Uterus (tissue), 2 donors: ENCODE results near the gene PPP2R2D.

Source experiments
- POLR2A ChIP-seq, 2 donors: fragments of 450-650 bp; IDR thresholded peaks; one replicate each; pipeline ENCODE4 v1.6.1; 2016; ENCODE audit warnings: antibody characterized with exemption in 2 of 2, mild to moderate bottlenecking in 1 of 2, moderate library complexity in 1 of 2
- TF ChIP-seq, protein P1 (sequence below), 4 experiments: fragments of 200-600 bp in 2 of 4; fragments of 450-650 bp in 2 of 4; sonication (generic) in 2 of 4; IDR thresholded peaks; one replicate each; pipeline ENCODE4 v1.5.1; 2016 to 2019; ENCODE audit warnings: antibody characterized with exemption in 4 of 4, mild to moderate bottlenecking in 2 of 4, moderate library complexity in 1 of 4

DNA sequence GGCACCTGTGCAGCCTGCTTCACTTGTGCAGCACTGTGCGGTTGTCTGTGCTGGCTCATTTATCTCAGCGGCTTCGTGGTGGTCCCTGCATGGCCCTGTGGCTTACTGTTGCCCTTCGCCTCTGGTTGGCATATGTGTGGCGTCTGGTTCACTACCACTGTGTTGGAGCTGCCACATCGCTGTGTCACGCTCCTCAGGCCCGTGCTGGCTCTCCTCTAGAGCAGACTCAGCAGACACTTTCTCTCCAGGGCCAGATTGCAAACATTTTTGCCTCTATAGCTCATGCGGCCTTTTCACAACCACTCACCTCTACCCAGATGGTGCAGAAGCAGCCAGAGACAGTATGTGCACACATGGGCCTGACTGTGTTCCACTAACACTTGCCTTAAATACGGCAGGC is 37.9 kb downstream of the PPP2R2D start:
- no peak for TF ChIP-seq POLR2A (IDR thresholded peaks at IDR 0.05)
- TF ChIP-seq, protein P1, sequence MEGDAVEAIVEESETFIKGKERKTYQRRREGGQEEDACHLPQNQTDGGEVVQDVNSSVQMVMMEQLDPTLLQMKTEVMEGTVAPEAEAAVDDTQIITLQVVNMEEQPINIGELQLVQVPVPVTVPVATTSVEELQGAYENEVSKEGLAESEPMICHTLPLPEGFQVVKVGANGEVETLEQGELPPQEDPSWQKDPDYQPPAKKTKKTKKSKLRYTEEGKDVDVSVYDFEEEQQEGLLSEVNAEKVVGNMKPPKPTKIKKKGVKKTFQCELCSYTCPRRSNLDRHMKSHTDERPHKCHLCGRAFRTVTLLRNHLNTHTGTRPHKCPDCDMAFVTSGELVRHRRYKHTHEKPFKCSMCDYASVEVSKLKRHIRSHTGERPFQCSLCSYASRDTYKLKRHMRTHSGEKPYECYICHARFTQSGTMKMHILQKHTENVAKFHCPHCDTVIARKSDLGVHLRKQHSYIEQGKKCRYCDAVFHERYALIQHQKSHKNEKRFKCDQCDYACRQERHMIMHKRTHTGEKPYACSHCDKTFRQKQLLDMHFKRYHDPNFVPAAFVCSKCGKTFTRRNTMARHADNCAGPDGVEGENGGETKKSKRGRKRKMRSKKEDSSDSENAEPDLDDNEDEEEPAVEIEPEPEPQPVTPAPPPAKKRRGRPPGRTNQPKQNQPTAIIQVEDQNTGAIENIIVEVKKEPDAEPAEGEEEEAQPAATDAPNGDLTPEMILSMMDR (IDR thresholded peaks at IDR 0.05), result no peak
